Hindlimb muscle (tissue), 1 donor: ENCODE measurements around the gene GPR152. TPM values are rescaled to one million over a fixed set of nuclear protein-coding genes. Genes with fewer than 3 reads are reported as not detected.
"Not testable (repeated sequence)": the region's sequence is repeated elsewhere in the genome, so short reads cannot be mapped to it uniquely, and the experiment has no call there.

Experiments used
- DNase-seq: peaks from one replicate; pipeline ENCODE4 v3.0.0-alpha.2; 2013
- polyA plus RNA-seq: library from polyadenylated mRNA; unstranded; fragments of 120-200 nt; gene quantifications from one replicate; pipeline ENCODE4 v1.2.1, GENCODE V29; 2013; ENCODE audit not compliant: insufficient read length

The GPR152 gene
- polyA plus RNA-seq, 1 donor: not detected

DNA sequence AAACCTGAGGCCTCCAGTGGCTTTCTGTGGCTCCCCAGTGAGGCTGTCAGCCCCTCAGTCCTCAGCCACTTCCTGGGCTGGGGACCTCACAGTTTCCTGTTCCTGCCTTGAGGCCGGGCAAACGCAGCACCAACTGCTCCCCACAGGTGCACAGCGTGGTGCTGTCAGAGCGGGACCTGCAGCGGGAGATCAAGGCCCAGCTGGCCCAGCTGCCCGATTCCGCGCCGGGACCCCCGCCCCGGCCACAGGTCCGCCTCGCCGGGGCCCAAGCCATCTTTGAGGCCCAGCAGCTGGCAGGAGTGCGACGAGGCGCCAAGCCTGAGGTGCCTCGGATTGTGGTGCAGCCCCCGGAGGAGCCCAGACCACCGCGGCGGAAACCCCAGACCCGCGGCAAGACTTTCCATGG lies 43.3 kb downstream of the GPR152 start:
- no peak for DNase-seq

DNA sequence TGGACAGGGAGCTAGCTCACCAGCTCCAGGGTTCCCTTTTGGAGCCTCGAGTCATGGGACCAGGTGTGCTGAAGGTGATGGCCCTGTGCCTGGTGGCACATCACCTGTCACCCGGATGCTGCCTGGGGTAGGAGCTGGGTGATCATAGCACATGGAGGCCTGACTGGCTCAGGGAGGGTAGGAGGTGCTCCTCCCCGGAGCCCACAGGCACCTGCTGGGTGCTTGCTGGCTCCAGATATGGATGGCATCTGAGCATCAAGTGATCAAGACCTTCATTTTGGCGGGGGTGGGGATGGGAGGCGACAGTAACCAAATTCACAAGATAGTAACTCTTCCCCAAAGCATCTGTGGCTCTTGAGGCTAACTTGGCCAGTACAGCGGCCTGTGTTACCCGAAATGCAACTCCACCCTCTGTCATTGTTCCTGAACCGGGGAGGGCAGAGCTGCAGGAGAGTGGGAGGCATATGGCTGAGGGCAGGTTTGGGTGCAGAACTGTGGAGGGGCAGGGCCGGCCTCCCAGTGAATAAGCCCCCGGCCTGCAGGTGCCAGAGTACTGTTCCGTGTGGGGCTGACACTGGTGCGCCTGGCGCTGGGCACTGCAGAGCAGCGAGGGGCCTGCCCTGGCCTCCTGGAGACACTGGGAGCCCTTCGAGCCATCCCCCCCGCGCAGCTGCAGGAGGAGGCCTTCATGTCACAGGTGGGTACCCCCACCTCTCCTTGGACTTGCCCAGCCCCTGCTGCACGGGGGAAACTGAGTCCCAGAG lies 43.9 kb downstream of the GPR152 start:
- DNase-seq: no peak

DNA sequence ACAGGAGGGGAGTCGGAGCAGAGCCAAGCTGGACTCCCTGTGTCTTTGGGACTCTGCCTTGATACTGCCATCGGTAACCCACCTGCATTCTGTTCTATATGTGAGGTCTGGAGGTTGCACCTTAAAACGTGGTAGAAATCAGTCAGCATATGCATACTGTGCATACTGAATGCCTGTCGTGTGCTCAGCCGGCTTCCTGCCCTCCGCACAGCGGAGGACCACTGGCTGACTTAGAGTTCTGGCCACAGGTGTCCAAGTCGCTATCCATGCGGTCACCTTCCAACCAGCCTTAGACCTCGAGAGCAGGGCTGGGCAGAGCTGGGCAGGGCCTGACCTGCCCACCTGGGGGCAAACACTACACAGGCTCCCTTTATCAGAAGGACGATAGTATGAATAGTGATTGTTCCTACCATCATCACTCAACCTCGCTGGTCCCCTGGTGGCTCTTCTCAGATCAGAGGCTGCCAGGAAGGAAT lies 44.8 kb downstream of the GPR152 start:
- DNase-seq: no peak

DNA sequence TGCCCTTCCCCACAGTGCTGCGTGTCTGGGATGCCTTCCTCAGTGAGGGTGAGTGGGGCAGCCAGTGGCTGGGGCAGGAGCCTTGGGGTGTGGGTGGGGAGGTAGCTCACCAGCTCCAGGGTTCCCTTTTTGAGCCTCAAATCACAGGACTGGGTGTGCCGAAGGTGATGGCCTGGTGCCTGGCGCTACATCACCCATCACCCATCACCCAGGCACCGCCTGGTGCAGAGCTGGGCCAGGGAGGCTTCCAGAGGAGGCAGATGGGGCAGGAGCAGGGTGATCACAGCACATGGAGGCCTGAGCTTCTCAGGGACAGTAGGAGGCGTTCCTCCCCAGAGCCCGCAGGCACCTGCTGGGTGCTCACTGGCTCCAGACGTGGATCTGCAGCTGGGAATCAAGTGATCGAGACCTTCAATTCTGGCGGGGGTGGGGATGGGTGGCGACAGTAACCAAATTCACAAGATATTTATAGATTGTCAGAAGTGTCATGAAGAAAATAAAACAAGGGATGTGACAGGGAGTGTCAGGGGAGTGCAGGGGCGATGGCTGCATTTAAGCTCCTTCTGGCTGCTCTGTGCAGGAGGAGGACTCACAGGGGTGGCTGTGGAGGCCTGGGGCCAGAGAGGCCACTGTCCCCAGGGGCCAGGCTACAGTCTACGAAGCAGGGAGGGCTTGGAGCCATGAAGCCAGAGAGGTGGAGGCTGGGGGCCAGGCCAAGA lies 45.4 kb downstream of the GPR152 start:
- no peak for DNase-seq

DNA sequence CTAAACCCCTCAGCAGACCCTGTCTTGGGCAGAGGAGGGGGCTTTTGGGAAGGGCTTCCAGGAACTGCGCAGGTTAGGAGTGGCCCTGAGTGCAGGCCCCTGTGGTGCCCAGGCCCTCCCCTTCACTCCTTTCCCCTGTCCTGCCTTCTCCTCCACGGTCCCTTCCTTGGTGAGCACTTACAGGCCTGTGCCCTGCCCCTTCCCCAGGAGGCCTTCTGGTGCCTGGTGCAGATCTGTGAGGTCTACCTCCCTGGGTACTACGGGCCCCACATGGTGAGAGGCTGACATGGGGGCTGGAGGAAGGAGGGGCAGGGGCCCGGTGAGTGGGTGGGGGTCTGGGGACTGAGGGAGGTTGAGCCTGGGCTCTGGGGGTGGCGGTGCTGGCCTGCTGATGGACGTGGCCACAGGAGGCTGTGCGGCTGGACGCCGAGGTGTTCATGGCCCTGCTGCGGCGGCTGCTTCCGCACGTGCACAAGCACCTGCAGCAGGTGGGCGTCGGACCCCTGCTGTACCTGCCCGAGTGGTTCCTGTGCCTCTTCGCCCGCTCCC lies 46.0 kb downstream of the GPR152 start:
- no peak for DNase-seq

DNA sequence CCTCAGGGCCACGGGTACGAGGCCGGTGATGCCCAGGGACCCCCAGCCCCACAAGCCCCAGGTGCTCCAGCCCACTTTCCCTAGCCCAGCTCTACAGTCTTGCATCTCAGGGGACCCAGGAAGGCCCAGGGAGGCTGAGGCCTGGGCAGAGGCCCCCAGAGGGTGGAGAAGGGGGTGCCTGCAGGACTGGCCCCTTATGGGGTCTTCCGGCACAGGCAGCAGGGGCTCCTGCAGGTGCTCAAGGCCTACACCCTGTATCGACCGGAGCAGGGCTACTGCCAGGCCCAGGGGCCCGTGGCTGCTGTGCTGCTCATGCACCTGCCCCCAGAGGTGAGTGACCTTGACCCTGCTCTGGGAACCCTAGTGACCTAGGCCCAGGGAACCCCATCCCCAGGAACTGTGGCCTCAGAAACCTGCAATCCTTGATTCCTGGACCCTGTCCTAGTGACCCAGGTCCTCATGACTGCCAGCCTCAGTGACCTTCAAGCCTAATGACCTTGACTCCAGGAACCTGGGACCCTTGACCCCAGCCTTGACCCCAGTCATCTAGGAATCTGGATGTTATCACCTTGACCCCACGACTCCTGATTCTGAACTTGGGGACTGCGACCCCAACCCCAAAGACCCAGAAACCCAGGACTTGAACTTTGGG lies 46.7 kb downstream of the GPR152 start:
- DNase-seq: no peak

DNA sequence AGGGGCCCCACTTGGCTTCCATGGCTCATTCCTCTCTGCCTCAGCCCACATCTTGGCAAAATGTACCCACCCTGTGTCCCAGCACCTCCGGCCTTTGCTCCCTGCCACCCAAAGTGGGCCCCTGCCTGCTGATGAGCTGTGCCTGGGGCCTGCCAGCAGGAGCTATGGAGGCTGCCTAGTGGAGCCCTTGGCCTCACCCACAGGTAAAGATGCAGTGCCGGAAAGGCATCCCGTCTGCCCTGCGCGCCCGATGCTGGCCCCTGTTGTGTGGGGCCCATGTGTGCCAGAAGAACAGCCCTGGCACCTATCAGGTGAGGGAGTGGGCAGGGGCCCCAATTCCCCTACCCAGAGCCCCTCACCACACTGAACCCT lies 47.3 kb downstream of the GPR152 start:
- DNase-seq: no peak

DNA sequence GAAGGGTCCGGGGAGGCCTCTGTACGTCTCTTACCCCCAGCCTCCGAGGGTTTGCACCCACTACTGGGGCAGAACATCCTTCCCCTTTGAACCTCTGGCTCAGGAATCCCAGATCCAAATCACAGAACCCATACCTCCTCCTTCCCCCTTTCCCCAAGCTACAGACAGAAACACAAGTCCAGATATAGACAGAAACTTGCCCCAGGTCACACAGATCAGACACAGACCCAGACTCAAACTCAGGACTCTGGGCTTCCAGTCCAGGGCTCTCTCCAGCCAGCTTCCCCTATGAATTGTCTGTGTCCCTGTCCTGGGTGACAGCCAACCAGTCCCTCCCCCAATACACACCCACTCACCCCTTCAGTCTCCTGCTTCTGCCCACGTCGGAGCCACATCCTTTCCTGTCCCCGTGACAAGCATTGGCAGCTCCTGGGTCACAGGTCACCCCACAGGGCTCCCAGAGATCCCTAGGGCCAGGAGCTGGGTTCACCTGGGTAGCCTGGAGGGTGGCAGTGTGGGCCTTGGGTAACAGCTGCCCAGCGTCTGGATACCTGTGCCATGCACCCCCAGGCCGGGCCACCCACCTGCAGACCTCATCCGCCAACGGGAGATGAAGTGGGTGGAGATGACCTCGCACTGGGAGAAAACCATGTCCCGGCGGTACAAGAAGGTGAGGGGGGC lies 47.9 kb downstream of the GPR152 start:
- DNase-seq: no peak

DNA sequence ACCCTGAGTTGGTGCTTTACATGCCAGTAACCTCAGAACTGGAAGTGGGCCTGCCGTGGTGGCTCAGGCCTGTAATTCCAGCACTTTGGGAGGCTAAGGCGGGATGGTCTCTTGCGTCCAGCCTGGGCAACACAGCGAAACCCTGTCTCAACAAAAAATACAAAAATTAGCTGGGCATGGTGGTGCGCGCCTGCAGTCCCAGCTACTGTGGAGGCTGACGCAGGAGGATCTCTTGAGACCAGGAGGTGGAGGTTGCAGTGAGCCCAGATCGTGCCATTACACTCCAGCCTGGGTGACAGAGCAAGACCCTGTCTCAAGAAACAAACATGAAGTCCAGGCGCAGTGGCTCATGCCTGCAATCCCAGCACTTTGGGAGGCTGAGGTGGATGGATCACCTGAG lies 49.4 kb downstream of the GPR152 start:
- DNase-seq: not testable (repeated sequence)

DNA sequence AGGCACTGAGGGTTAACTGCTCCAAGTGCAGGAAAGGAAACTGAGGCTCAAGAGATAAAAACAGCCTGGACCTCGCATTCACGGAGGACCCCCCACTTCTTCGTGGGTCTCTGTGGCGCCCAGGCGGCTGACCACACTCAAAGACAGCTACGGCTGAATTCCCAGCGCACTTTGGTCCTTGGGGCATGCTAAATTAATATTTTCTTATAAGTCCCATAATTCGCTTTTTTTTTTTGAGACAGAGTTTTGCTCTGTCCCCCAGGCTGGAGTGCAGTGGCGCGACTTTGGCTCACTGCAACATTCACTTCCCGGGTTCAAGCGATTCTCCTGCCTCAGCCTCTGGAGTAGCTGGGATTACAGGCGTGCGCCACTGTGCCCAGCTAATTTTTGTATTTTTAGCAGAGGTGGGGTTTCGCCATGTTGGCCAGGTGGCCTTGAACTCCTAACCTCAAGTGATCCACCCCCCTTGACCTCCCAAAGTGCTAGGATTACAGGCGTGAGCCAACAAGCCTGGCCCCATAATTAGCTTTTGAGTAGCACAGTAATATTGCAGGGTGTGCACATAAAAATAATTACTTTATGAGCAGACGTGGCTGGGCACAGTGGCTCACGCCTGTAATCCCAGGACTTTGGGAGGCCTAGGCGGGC lies 50.2 kb downstream of the GPR152 start:
- DNase-seq: not testable (repeated sequence)

DNA sequence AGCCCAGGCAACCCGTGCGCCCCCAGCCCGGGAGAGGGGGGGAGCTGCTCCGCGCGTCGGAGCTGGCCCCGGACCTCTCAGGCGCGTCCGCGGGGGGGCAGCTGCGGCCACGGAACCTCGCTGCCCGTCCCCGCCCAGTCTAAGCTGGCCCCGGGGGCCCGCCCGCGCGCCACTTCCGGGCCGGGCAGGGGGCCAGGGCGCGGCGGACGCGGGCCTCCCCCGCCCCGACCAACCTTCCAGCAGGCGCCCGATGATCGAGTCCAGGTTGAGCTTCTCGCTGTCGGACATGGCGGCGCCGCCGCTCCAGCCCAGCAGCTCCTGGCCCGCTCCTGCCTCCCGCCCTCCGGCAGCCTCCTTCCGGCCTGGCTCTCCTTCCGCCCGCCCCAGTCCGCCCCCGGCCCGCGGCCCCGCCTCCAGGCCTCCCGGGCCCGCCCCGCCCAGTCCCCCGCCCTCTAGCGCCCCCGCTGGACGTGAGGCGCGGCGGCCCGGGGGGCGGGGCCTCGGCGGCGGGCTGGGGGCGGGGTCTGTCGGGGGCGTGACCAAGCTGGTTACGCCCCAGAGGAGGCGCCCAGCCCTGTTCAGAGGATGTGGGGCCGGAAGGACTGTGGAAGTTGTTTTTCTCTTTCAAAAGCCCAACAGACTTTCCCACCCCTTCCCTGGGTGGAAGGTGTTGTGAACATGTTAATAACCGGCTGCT lies 50.9 kb downstream of the GPR152 start, which contains the start of gene PPP1CA:
PPP1CA (minus strand) TSS at position 364 of the 697 bp plus-strand sequence; CDS start at position 288, 76 bp downstream.
- peak; percentile 89 for DNase-seq

Other genes with a start within 250 kb of the GPR152 start
- gene GRK2, start 186.3 kb downstream of the GPR152 start, polyA plus RNA-seq: 61.1 TPM
- 34.4 TPM for gene ANKRD13D, start 163.4 kb downstream of the GPR152 start, polyA plus RNA-seq
- gene SSH3, start 149.2 kb downstream of the GPR152 start, polyA plus RNA-seq: 20.5 TPM
- gene POLD4, start 99.2 kb downstream of the GPR152 start, polyA plus RNA-seq: 33.3 TPM
- 3.6 TPM for gene CLCF1, start 79.1 kb downstream of the GPR152 start, polyA plus RNA-seq
- gene RAD9A, start 60.7 kb downstream of the GPR152 start, polyA plus RNA-seq: 10.5 TPM
- gene PPP1CA, start 50.9 kb downstream of the GPR152 start, polyA plus RNA-seq: 146 TPM
- gene TBC1D10C, start 48.6 kb downstream of the GPR152 start, polyA plus RNA-seq: 5.4 TPM
- 87.1 TPM for gene CARNS1, start 37.1 kb downstream of the GPR152 start, polyA plus RNA-seq
- 30.3 TPM for gene RPS6KB2, start 24.2 kb downstream of the GPR152 start, polyA plus RNA-seq
- gene PTPRCAP, start 15.0 kb downstream of the GPR152 start, polyA plus RNA-seq: 0.67 TPM
- 30.0 TPM for gene CORO1B, start 9.3 kb downstream of the GPR152 start, polyA plus RNA-seq
- 2.5 TPM for gene CABP4, start 2.6 kb upstream of the GPR152 start, polyA plus RNA-seq
- 61.4 TPM for gene TMEM134, start 16.5 kb upstream of the GPR152 start, polyA plus RNA-seq
- gene AIP, start 30.3 kb upstream of the GPR152 start, polyA plus RNA-seq: 48.1 TPM
- 7.4 TPM for gene PITPNM1, start 52.6 kb upstream of the GPR152 start, polyA plus RNA-seq
- gene CDK2AP2, start 55.4 kb upstream of the GPR152 start, polyA plus RNA-seq: 23.6 TPM
- gene CABP2, start 70.7 kb upstream of the GPR152 start, polyA plus RNA-seq: not detected
- gene GSTP1, start 131.1 kb upstream of the GPR152 start, polyA plus RNA-seq: 215 TPM
- gene NDUFV1, start 154.2 kb upstream of the GPR152 start, polyA plus RNA-seq: 155 TPM
- 3.7 TPM for gene NUDT8, start 177.2 kb upstream of the GPR152 start, polyA plus RNA-seq
- not detected for gene TBX10, start 187.0 kb upstream of the GPR152 start, polyA plus RNA-seq
- gene ACY3, start 198.0 kb upstream of the GPR152 start, polyA plus RNA-seq: not detected
- 0.90 TPM for gene ALDH3B2, start 221.9 kb upstream of the GPR152 start, polyA plus RNA-seq